ENCODE data around the gene ADARB1.

- TF ChIP-seq CTCF (conservative IDR thresholded peaks at IDR 0.05; ENCODE audit: low read depth, low read length) (no peak), EZH2 (IDR thresholded peaks at IDR 0.05; ENCODE audit: borderline replicate concordance, low read depth, low read length, poor library complexity, severe bottlenecking) (no peak)
Observed at GRCh38 chr21:45041984-45042663, 32.3 kb upstream of the ADARB1 start.
